CD8-positive, alpha-beta memory T cell (primary cell): ENCODE data around the gene KCNE3. TPM values are rescaled to one million over a fixed set of nuclear protein-coding genes. Genes with fewer than 3 reads are reported as not detected.

Source experiments
- CTCF ChIA-PET: fragments of 350-600 bp; sonication (Branson Sonifier 250); formaldehyde crosslinking; loops from one replicate; lab custom pipeline; 2021; ENCODE audit warnings: antibody characterized with exemption; lab: Charles Lee
- POLR2A ChIA-PET: fragments of 350-600 bp; sonication (Branson Sonifier 250); formaldehyde crosslinking; loops from one replicate; lab custom pipeline; 2021; ENCODE audit warnings: antibody characterized with exemption; lab: Charles Lee
- DNase-seq, 5 donors: peaks; one replicate each; pipeline versions ENCODE4 v3.0.0 to v3.0.0-alpha.2; 2020 to 2022; ENCODE audit warnings: mixed read lengths in 1 of 5
- H3K27ac ChIP-seq: one replicate; pipeline ENCODE4 v1.7.0; 2013; ENCODE audit warnings: low read depth, mild to moderate bottlenecking, low read length, moderate library complexity
- H3K27me3 ChIP-seq: 2 replicates; pipeline ENCODE4 v1.7.0; 2013; ENCODE audit warnings: low read length, mild to moderate bottlenecking; ENCODE audit not compliant: insufficient read depth, poor library complexity, severe bottlenecking
- H3K36me3 ChIP-seq: 2 replicates; pipeline ENCODE4 v1.7.0; 2013; ENCODE audit warnings: mild to moderate bottlenecking, low read length, moderate library complexity; ENCODE audit not compliant: insufficient read depth
- H3K4me1 ChIP-seq: 2 replicates; pipeline ENCODE4 v1.7.0; 2013; ENCODE audit warnings: mild to moderate bottlenecking, low read length, moderate library complexity; ENCODE audit not compliant: insufficient read depth
- H3K4me3 ChIP-seq: 2 replicates; pipeline ENCODE4 v1.7.0; 2013; ENCODE audit warnings: mild to moderate bottlenecking, low read length
- H3K9me3 ChIP-seq: 2 replicates; pipeline ENCODE4 v1.7.0; 2013; ENCODE audit warnings: mild to moderate bottlenecking, low read length
- H3K27ac Mint-ChIP-seq, 8 donors: one replicate each; pipeline ENCODE4 v1.8.0; 2020 to 2021; ENCODE audit warnings: mixed read lengths in 8 of 8, mild to moderate bottlenecking in 6 of 8, inconsistent platforms in 3 of 8, moderate library complexity in 3 of 8
- H3K27me3 Mint-ChIP-seq, 2 donors: one replicate each; pipeline ENCODE4 v1.8.0; 2020 to 2021; ENCODE audit warnings: mixed read lengths in 2 of 2, mild to moderate bottlenecking in 1 of 2, moderate library complexity in 1 of 2
- H3K36me3 Mint-ChIP-seq, 3 donors: one replicate each; pipeline ENCODE4 v1.8.0; 2020 to 2021; ENCODE audit warnings: mixed read lengths in 3 of 3, inconsistent platforms in 1 of 3, mild to moderate bottlenecking in 1 of 3
- H3K4me1 Mint-ChIP-seq, 3 donors: one replicate each; pipeline ENCODE4 v1.8.0; 2020 to 2021; ENCODE audit warnings: mixed read lengths in 3 of 3, inconsistent platforms in 1 of 3, mild to moderate bottlenecking in 1 of 3
- H3K4me3 Mint-ChIP-seq, 7 donors: one replicate each; pipeline ENCODE4 v1.8.0; 2020 to 2021; ENCODE audit warnings: mixed read lengths in 7 of 7, mild to moderate bottlenecking in 6 of 7, moderate library complexity in 4 of 7, inconsistent platforms in 2 of 7
- H3K9me3 Mint-ChIP-seq, 5 donors: one replicate each; pipeline ENCODE4 v1.8.0; 2020 to 2022; ENCODE audit warnings: mixed read lengths in 5 of 5, mild to moderate bottlenecking in 3 of 5, moderate library complexity in 2 of 5, inconsistent platforms in 1 of 5
- polyA plus RNA-seq: library from polyadenylated mRNA; unstranded; fragments of 300-500 nt; fragmentation: Illumina TruSeq; gene quantifications from one replicate; pipeline ENCODE4 v1.2.3, GENCODE V29; 2021
- total RNA-seq, 2 experiments: library from RNA; stranded (reverse); gene quantifications; one replicate each; pipeline ENCODE4 v1.2.3, GENCODE V29; 2021

Gene KCNE3
- total and polyA plus RNA-seq, 3 experiments from 2014 or later, result 0.07 TPM; not detected in 2

DNA sequence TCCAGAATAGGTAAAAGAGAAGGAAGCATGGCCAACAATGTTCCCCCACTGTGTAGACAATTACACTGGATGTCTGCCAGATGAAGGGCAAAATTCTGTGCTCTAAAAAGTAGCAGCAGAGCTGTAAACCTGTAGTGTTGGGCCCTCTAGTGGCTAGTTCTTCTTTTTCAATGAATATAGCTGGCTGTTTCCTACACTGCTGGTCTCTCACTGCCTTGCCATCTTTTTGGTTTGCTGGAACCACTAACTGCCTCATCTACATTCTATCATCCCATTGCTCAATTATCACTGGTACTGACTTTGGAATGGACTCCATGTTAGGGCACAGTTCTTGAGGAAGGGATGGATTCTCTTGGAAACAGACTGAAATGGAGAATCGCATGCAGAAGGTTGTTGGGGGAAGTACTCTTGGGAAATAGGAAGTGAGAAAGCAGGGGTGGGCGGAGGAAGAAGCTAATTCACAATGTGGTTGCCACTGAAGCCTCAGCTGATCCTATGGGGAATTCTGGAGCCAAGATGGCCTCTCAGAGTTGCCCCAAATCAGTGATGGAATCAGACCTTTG is 17.9 kb downstream of the KCNE3 start:
- no peaks in the 10 kb centered on the region for H3K36me3 ChIP-seq
- no peaks in the 10 kb centered on the region for H3K27me3 ChIP-seq
- ChIA-PET POLR2A (interaction anchor here (1.1 kb wide), 1 partner anchor 60 kb away, joined by 3 read pairs; no protein-coding TSS in a partner anchor), CTCF (interaction anchor here (0.8 to 12.4 kb wide), 21 partner anchors 8 to 263 kb away, joined by 3 to 166 read pairs (median 6); partner anchors contain the start of genes LIPT2 and PGM2L1)
- no peak overlapping the region for H3K27ac ChIP-seq
- Mint-ChIP-seq H3K4me1 (peaks cover 0 to 4% (median 0%) of the 10 kb centered on the region in 3 donors), H3K4me3 (no peak overlapping the region), H3K9me3 (no peaks in the 10 kb centered on the region), H3K36me3 (peaks cover 0 to 2% (median 0%) of the 10 kb centered on the region in 3 donors), H3K27ac (no peak overlapping the region), H3K27me3 (peaks cover 10 to 16% of the 10 kb centered on the region in 2 donors)
- H3K9me3 ChIP-seq, result no peaks in the 10 kb centered on the region
- H3K4me1 ChIP-seq, result no peaks in the 10 kb centered on the region
- peak in 3 of 5 donors; percentile 51 to 65 (median 52) for DNase-seq
- H3K4me3 ChIP-seq, result no peak overlapping the region

DNA sequence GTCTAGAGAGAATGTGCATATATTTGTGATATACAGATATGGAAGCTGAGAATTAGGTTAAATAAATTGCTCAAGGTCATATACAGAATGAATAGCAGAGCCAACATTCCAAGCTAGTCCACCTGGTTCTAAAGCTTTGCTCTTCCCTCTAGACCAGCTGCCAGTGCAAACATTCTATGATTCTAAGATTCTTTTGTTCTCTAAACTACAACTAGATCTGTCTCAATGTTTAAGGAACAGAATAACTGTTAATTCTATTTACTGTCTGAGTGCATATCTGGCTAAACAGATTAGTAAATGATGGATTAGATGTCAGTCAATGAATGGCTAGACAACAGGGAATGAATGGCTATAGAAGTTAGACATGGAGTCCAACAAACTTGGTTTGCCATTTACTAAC is 19.6 kb downstream of the KCNE3 start:
- no peaks in the 10 kb centered on the region for H3K36me3 ChIP-seq
- H3K9me3 Mint-ChIP-seq, result no peaks in the 10 kb centered on the region
- no peak overlapping the region for H3K27ac Mint-ChIP-seq
- no peak overlapping the region for H3K27ac ChIP-seq
- DNase-seq, result no peak
- ChIA-PET POLR2A (no interaction called here), CTCF (interaction anchor here (12.4 kb wide), 1 partner anchor 56 kb away, joined by 166 read pairs; no protein-coding TSS in a partner anchor)
- H3K4me3 Mint-ChIP-seq, result no peak overlapping the region
- H3K27me3 ChIP-seq, result no peaks in the 10 kb centered on the region
- no peak overlapping the region for H3K4me3 ChIP-seq
- H3K4me1 Mint-ChIP-seq, result no peaks in the 10 kb centered on the region
- peaks cover 3 to 13% of the 10 kb centered on the region in 2 donors for H3K27me3 Mint-ChIP-seq
- no peaks in the 10 kb centered on the region for H3K4me1 ChIP-seq
- H3K36me3 Mint-ChIP-seq, result no peaks in the 10 kb centered on the region
- H3K9me3 ChIP-seq, result no peaks in the 10 kb centered on the region

DNA sequence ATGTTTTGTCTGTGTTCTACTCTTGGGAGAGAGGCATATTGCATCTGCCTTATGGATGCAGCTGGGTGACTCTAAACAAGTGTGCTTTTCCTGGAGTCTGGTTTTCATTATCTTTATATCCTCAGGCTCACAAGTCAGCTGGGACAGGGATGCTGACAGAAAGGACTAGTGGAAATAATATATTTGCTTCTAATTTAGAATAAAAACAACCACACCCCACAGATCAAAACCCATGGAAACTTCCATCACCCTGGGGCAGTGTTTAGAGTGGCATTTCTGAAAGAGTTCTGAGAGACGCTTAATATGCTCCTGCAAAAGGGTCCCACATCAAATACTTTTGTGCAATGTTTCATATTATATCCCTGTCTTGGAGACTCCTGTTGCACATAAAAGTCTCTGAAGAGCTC is 20.8 kb downstream of the KCNE3 start:
- no peaks in the 10 kb centered on the region for H3K9me3 ChIP-seq
- H3K4me1 Mint-ChIP-seq, result no peaks in the 10 kb centered on the region
- H3K4me3 Mint-ChIP-seq, result no peak overlapping the region
- peaks cover 2 to 4% of the 10 kb centered on the region in 2 donors for H3K27me3 Mint-ChIP-seq
- no peaks in the 10 kb centered on the region for H3K27me3 ChIP-seq
- no peaks in the 10 kb centered on the region for H3K36me3 ChIP-seq
- no peak overlapping the region for H3K27ac Mint-ChIP-seq
- ChIA-PET POLR2A (no interaction called here), CTCF (interaction anchor here (1.1 to 12.4 kb wide), 2 partner anchors 9 to 55 kb away, joined by 3 to 166 read pairs; no protein-coding TSS in a partner anchor)
- no peak for DNase-seq
- H3K4me3 ChIP-seq, result no peak overlapping the region
- no peaks in the 10 kb centered on the region for H3K4me1 ChIP-seq
- no peaks in the 10 kb centered on the region for H3K36me3 Mint-ChIP-seq
- no peak overlapping the region for H3K27ac ChIP-seq
- H3K9me3 Mint-ChIP-seq, result no peaks in the 10 kb centered on the region

DNA sequence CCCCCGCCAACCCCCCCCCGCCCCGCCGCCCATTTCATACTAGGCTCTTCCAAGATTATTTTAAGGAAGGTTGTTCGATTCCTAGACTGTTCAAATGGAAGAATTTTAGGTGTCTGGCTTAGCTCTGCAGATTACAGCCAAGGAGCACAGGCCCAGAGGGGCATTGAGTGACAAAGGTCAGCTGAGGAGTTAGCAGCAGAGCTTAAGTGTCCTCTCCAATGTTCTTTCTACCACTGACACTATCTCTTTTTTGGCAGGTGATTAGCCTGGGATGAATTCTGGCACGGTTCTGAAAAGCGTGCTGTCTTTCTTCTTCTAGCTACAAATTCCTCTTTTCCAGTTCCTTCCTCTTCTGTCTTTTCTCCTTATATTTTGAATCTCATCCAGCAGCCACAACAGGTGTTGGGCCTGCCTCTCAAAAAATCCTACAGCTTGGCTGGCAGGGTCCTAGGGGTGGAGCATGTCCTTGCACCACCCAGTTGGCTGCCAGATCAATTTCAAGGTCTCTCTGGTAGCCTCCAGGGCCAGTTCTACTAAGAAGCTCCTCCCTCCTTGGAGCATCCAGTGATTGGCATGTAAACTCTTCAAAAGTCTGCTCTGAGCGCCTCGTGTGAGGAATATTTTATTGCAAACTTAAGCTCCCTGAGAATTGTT is 23.0 kb downstream of the KCNE3 start:
- ChIA-PET POLR2A (no interaction called here), CTCF (interaction anchor here (1.1 to 12.4 kb wide), 3 partner anchors 9 to 52 kb away, joined by 3 to 166 read pairs (median 7); no protein-coding TSS in a partner anchor)
- DNase-seq, result no peak
- no peaks in the 10 kb centered on the region for H3K27me3 ChIP-seq
- no peak overlapping the region for H3K27ac ChIP-seq
- H3K4me3 Mint-ChIP-seq, result no peak overlapping the region
- no peaks in the 10 kb centered on the region for H3K36me3 Mint-ChIP-seq
- no peak overlapping the region for H3K27ac Mint-ChIP-seq
- H3K9me3 ChIP-seq, result no peaks in the 10 kb centered on the region
- H3K4me1 ChIP-seq, result no peaks in the 10 kb centered on the region
- H3K4me1 Mint-ChIP-seq, result no peaks in the 10 kb centered on the region
- H3K27me3 Mint-ChIP-seq, result peaks cover 2 to 4% of the 10 kb centered on the region in 2 donors
- no peaks in the 10 kb centered on the region for H3K36me3 ChIP-seq
- no peaks in the 10 kb centered on the region for H3K9me3 Mint-ChIP-seq
- H3K4me3 ChIP-seq, result no peak overlapping the region

DNA sequence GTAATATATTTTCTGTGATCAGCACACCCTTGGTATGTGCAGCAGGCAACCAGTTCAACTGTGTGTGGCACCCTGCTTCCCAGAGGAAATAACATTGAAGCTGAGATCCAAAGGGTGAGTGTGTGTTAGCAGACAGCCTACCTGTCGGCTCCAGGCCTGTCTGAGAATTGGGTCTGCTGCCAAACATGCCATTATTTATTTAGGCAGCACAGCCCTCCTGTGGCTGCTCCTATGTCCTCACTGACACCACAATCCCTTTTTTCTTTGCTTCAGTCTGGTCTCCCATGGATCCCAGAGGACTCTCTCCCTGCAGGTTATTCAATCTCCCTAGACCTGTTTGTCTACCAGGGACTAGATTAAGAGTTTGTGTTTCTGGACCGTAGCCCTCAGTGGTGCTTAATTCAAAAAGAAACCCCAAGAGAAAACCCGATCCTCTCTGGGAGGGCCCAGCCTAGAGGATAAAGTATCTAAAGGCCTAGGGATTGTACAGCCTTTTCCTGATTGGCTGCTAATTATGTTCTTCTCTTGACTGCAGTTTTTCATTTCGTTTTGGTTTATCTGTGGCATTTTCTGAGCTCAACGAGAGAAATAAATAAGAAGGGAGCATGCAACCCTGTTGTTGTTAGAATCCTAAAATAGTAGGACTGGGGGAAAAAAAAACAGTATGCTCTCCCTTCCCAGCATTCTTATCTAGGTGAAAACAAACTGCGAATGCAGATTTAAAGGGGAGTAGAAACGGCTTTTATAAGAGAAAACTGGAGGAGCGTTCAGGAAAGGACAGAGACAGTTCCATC is 24.1 kb downstream of the KCNE3 start:
- Mint-ChIP-seq H3K4me1 (no peaks in the 10 kb centered on the region), H3K27me3 (peaks cover 2 to 4% of the 10 kb centered on the region in 2 donors), H3K36me3 (no peaks in the 10 kb centered on the region), H3K4me3 (no peak overlapping the region), H3K27ac (no peak overlapping the region), H3K9me3 (no peaks in the 10 kb centered on the region)
- no peak for DNase-seq
- no peaks in the 10 kb centered on the region for H3K27me3 ChIP-seq
- CTCF ChIA-PET, result interaction anchor here (1.5 to 12.4 kb wide), 2 partner anchors 10 to 51 kb away, joined by 7 to 166 read pairs; no protein-coding TSS in a partner anchor
- H3K36me3 ChIP-seq, result no peaks in the 10 kb centered on the region
- no peak overlapping the region for H3K27ac ChIP-seq
- H3K9me3 ChIP-seq, result no peaks in the 10 kb centered on the region
- POLR2A ChIA-PET, result no interaction called here
- no peaks in the 10 kb centered on the region for H3K4me1 ChIP-seq
- H3K4me3 ChIP-seq, result no peak overlapping the region

DNA sequence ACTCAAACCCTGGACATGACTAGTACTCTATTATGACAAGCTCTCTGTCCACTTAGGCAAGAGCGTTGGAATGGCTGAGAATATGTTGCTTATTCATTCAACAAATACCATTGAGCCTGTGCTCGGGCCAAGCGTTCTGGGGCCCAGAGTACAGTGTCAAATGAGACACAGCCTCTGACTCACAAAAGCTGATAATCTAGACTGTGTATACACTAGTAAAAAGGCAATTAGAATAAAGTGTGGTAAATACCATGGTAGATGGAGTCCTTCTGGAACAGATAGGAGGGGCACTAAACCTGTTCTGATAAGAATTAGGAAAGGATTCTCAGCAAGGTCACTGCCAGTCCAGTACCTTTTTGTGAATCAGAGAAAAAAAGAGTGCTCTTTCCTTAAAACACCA is 24.7 kb downstream of the KCNE3 start:
- Histone ChIP-seq H3K4me1 (no peaks in the 10 kb centered on the region), H3K9me3 (no peaks in the 10 kb centered on the region), H3K27ac (no peak overlapping the region), H3K27me3 (no peaks in the 10 kb centered on the region), H3K4me3 (no peak overlapping the region), H3K36me3 (no peaks in the 10 kb centered on the region)
- no peaks in the 10 kb centered on the region for H3K36me3 Mint-ChIP-seq
- no peak for DNase-seq
- H3K27me3 Mint-ChIP-seq, result peaks cover 2 to 4% of the 10 kb centered on the region in 2 donors
- no peak overlapping the region for H3K27ac Mint-ChIP-seq
- H3K9me3 Mint-ChIP-seq, result no peaks in the 10 kb centered on the region
- ChIA-PET CTCF (interaction anchor here (12.4 kb wide), 1 partner anchor 51 kb away, joined by 166 read pairs; no protein-coding TSS in a partner anchor), POLR2A (no interaction called here)
- H3K4me1 Mint-ChIP-seq, result no peaks in the 10 kb centered on the region
- no peak overlapping the region for H3K4me3 Mint-ChIP-seq

DNA sequence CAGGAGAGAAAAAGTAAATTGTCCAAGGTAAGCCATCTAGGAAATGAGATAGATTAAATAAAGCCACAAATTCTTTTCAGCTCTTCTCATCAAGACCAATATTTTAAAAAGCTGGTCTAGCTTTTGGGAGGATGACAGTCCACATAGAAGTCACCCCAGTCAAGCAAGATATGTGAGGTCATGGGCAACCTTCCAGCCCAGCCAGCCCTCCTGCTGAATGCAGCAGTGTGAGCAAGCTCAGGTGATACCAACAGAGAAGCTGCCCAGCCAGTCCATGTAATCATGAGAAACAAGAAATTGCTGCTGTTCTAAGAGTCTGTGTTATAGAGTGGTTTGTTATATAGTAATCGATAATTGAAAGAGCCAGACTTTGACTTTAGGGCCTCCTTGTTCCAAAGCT is 28.7 kb downstream of the KCNE3 start:
- Histone ChIP-seq H3K4me1 (no peaks in the 10 kb centered on the region), H3K27me3 (no peaks in the 10 kb centered on the region), H3K9me3 (no peaks in the 10 kb centered on the region), H3K36me3 (no peaks in the 10 kb centered on the region), H3K4me3 (no peak overlapping the region), H3K27ac (no peak overlapping the region)
- Mint-ChIP-seq H3K4me1 (no peaks in the 10 kb centered on the region), H3K27me3 (peaks cover 3% of the 10 kb centered on the region in 2 donors), H3K9me3 (no peaks in the 10 kb centered on the region), H3K36me3 (no peaks in the 10 kb centered on the region), H3K4me3 (no peak overlapping the region), H3K27ac (no peak overlapping the region)
- no peak for DNase-seq
- CTCF ChIA-PET, result interaction anchor here (2.2 kb wide), 1 partner anchor 13 kb away, joined by 7 read pairs; no protein-coding TSS in a partner anchor
- POLR2A ChIA-PET, result no interaction called here
